SU-DHL-6 (cell line): ENCODE data around the gene ANO10.
"Not testable (repeated sequence)": the region's sequence is repeated elsewhere in the genome, so short reads cannot be mapped to it uniquely, and the experiment has no call there.

Experiments used
- H2AFZ ChIP-seq: fragments of 200-600 bp; sonication (generic); 2 replicates; pipeline ENCODE4 v1.6.1; 2014; ENCODE audit warnings: low read depth, mild to moderate bottlenecking, moderate library complexity, mixed read lengths, antibody characterized with exemption, low read length; ENCODE audit not compliant: severe bottlenecking
- H3F3A ChIP-seq: fragments of 200-600 bp; shearing (Covaris generic); 2 replicates; pipeline ENCODE4 v1.6.0; 2016; ENCODE audit warnings: antibody characterized with exemption, mild to moderate bottlenecking; ENCODE audit not compliant: insufficient read depth
- H3K27ac ChIP-seq: fragments of 200-600 bp; sonication (generic); 2 replicates; pipeline ENCODE4 v1.5.1; 2016; ENCODE audit warnings: low read depth, mild to moderate bottlenecking, low read length, moderate library complexity, mixed read lengths
- H3K27me3 ChIP-seq: fragments of 200-600 bp; sonication (generic), shearing (Covaris generic); 2 replicates; pipeline ENCODE4 v1.6.0; 2014; ENCODE audit warnings: mild to moderate bottlenecking, low read length
- H3K36me3 ChIP-seq: fragments of 200-600 bp; sonication (generic); 2 replicates; pipeline ENCODE4 v1.6.1; 2014; ENCODE audit warnings: mild to moderate bottlenecking, low read length, mixed read lengths
- H3K4me2 ChIP-seq: fragments of 300-600, 200-600 bp; shearing (Covaris generic), sonication (generic); 2 replicates; pipeline ENCODE4 v1.6.0; 2014; ENCODE audit warnings: low read length, low read depth, mild to moderate bottlenecking; ENCODE audit not compliant: poor library complexity, severe bottlenecking
- H3K4me3 ChIP-seq: fragments of 200-600 bp; sonication (generic); 2 replicates; pipeline ENCODE4 v1.5.1; 2014; ENCODE audit warnings: antibody characterized with exemption, low read length, mild to moderate bottlenecking, mixed read lengths; ENCODE audit not compliant: insufficient read depth, poor library complexity, severe bottlenecking
- H3K79me2 ChIP-seq: fragments of 200-600 bp; sonication (generic); 2 replicates; pipeline ENCODE4 v1.6.1; 2014; ENCODE audit warnings: mild to moderate bottlenecking, low read length, moderate library complexity; ENCODE audit not compliant: insufficient read depth
- H3K9ac ChIP-seq: fragments of 200-600 bp; sonication (generic); 2 replicates; pipeline ENCODE4 v1.7.0; 2014; ENCODE audit warnings: mild to moderate bottlenecking, low read length
- H3K9me2 ChIP-seq: fragments of 200-600 bp; sonication (generic); replicated peaks from 2 replicates; pipeline ENCODE4 v1.6.1; 2014; ENCODE audit warnings: low read length; ENCODE audit not compliant: insufficient read depth
- H3K9me3 ChIP-seq: fragments of 200-600 bp; sonication (generic); 2 replicates; pipeline ENCODE4 v1.6.1; 2014; ENCODE audit warnings: low read length, mixed read lengths; ENCODE audit not compliant: insufficient read depth
- H4K20me1 ChIP-seq: fragments of 200-600 bp; sonication (generic); 2 replicates; pipeline ENCODE4 v1.6.1; 2014; ENCODE audit warnings: low read depth, mild to moderate bottlenecking, antibody characterized with exemption, low read length, moderate library complexity, mixed read lengths
- CTCF ChIP-seq: fragments of 200-600 bp; sonication (generic); IDR thresholded peaks from one replicate; pipeline ENCODE4 v1.5.1; 2017; ENCODE audit warnings: antibody characterized with exemption, mild to moderate bottlenecking, low read length, moderate library complexity; ENCODE audit not compliant: insufficient read depth, poor library complexity, severe bottlenecking
- EZH2phosphoT487 ChIP-seq: fragments of 200-600 bp; sonication (generic), shearing (Covaris generic); conservative IDR thresholded peaks from 2 replicates; pipeline ENCODE4 v1.6.1; 2018; ENCODE audit warnings: mild to moderate bottlenecking, antibody characterized with exemption, low read length, moderate library complexity, mixed read lengths

Gene ANO10

DNA sequence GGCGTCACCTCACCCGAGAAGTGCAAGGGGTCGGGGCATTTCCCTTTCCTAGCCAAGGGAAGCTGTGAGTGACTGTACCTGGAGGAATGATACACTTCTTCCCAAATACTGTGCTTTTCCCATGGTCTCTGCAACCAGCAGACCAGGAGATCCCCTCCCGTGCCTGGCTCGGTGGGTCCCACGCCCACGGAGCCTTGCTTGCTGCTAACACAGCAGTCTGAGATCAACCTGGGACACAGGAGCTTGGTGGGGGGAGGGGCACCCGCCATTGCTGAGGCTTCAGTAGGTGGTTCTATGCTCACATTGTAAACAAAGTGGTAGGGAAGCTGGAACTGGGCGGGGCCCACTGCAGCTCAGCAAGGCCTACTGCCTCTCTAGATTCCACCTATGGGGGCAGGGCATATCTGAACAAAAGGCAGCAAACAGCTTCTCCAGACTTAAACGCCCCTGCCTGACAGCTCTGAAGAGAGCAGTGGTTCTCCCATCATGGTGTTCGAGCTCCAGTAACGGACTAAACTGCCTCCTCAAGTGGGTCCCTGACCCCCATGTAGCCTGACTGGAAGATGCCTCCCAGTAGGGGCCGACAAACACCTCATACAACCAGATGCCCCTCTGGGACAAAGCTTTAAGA, 37.6 kb upstream of the ANO10 start:
- H4K20me1 ChIP-seq = no peaks in the 10 kb centered on the region
- H3K27ac ChIP-seq = no peak overlapping the region

DNA sequence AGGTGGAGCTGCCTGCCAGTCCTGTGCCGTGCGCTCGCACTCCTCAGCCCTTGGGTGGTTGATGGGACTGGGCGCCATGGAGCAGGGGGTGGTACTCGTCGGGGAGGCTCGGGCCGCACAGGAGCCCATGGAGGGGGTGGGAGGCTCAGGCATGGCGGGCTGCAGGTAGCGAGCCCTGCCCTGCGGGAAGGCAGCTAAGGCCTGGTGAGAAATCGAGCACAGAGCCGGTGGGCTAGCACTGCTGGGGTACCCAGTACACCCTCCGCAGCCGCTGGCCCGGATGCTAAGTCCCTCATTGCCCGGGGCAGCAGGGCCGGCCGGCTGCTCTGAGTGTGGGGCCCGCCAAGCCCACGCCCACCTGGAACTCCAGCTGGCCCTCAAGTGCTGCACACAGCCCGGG, 34.6 kb upstream of the ANO10 start:
- not testable (repeated sequence) for H3K4me3 ChIP-seq, H4K20me1 ChIP-seq, H3K9me2 ChIP-seq, H3K79me2 ChIP-seq, H3F3A ChIP-seq, H3K27ac ChIP-seq, H3K36me3 ChIP-seq, H3K4me2 ChIP-seq, H3K9me3 ChIP-seq, H3K9ac ChIP-seq, H3K27me3 ChIP-seq, H2AFZ ChIP-seq

More for the DNA sequence above, 37.6 kb upstream of the ANO10 start:
- Histone ChIP-seq H3K27me3 (no peaks in the 10 kb centered on the region), H3K9me2 (no peaks in the 10 kb centered on the region), H3K9ac (no peak overlapping the region), H3K4me3 (no peak overlapping the region), H3K9me3 (no peaks in the 10 kb centered on the region), H3F3A (no peaks in the 10 kb centered on the region), H3K79me2 (no peaks in the 10 kb centered on the region), H2AFZ (no peak overlapping the region), H3K4me2 (no peak overlapping the region), H3K36me3 (no peaks in the 10 kb centered on the region)
- TF ChIP-seq CTCF (no peak), EZH2phosphoT487 (no peak)

- Histone ChIP-seq H2AFZ (no peak overlapping the region), H3K36me3 (no peaks in the 10 kb centered on the region), H3K9ac (no peak overlapping the region), H3K79me2 (no peaks in the 10 kb centered on the region), H3K4me3 (no peak overlapping the region), H3K9me2 (no peaks in the 10 kb centered on the region), H3F3A (no peaks in the 10 kb centered on the region), H4K20me1 (no peaks in the 10 kb centered on the region), H3K27ac (no peak overlapping the region), H3K27me3 (0 out of 2 replicates have a peak, but pooled peaks cover 2% of the 10 kb centered on the region), H3K9me3 (no peaks in the 10 kb centered on the region), H3K4me2 (no peak overlapping the region)
- TF ChIP-seq EZH2phosphoT487 (no peak), CTCF (no peak)
Measured at GRCh38 chr3:43650345-43650744, 28.5 kb upstream of the ANO10 start.

GRCh38 chr3:43649365-43649968, 27.7 kb upstream of the ANO10 start:
- Histone ChIP-seq H3F3A (no peaks in the 10 kb centered on the region), H3K4me2 (no peak overlapping the region), H3K27me3 (0 out of 2 replicates have a peak, but pooled peaks cover 2% of the 10 kb centered on the region), H3K9me3 (no peaks in the 10 kb centered on the region), H3K36me3 (no peaks in the 10 kb centered on the region), H3K4me3 (no peak overlapping the region), H4K20me1 (no peaks in the 10 kb centered on the region), H3K79me2 (no peaks in the 10 kb centered on the region), H2AFZ (no peak overlapping the region), H3K9ac (no peak overlapping the region), H3K9me2 (no peaks in the 10 kb centered on the region), H3K27ac (no peak overlapping the region)
- no peak for TF ChIP-seq EZH2phosphoT487
